ENCODE measurements around the gene UNC13C. TPM values are rescaled to one million over a fixed set of nuclear protein-coding genes. Genes with fewer than 3 reads are reported as not detected.

UNC13C gene
- polyA plus RNA-seq, 1 of the 3 experiments (the other 2 are of a cell fraction) = not detected

- CTCF ChIA-PET = interaction anchor here (1.2 kb wide), 1 partner anchor 14 kb away, joined by 7 read pairs; no protein-coding TSS in a partner anchor
- H3K27ac ChIP-seq (ENCODE audit: low read depth in 2 of 2, low read length in 1 of 2) = no peak overlapping the region
- DNase-seq = no peak
- H3K4me1 ChIP-seq (ENCODE audit: control insufficient read depth in 1 of 2, insufficient read depth in 2 of 2, low read depth in 1 of 2, low read length in 1 of 2) = no peaks in the 10 kb centered on the region
- H3F3A ChIP-seq (replicated peaks; ENCODE audit: insufficient read depth) = no peaks in the 10 kb centered on the region
- no peaks in the 10 kb centered on the region for H3K79me2 ChIP-seq (ENCODE audit: insufficient read depth)
- TF ChIP-seq USF2 (IDR thresholded peaks at IDR 0.05; ENCODE audit: borderline replicate concordance, low read depth, low read length) (no peak), RFX5 (IDR thresholded peaks at IDR 0.05; ENCODE audit: low read length) (no peak), POLR2AphosphoS5 (IDR thresholded peaks at IDR 0.05; ENCODE audit: low read depth, low read length) (no peak), SIN3A (IDR thresholded peaks at IDR 0.05; ENCODE audit: borderline replicate concordance, low read depth, low read length) (no peak), GATA2 (CRISPR knock-in tag; IDR thresholded peaks at IDR 0.05) (no peak), MEF2A (IDR thresholded peaks at IDR 0.05; ENCODE audit: borderline replicate concordance, low read depth) (no peak)
- H3K9me3 ChIP-seq = no peaks in the 10 kb centered on the region
- no peak overlapping the region for H3K4me2 ChIP-seq
- H3K9ac ChIP-seq = no peak overlapping the region
- no peak overlapping the region for H2AFZ ChIP-seq (ENCODE audit: low read depth)
- H3K4me3 ChIP-seq (ENCODE audit: low read depth in 2 of 2, low read length in 1 of 2) = no peak overlapping the region
- H3K27me3 ChIP-seq (ENCODE audit: insufficient read depth) = no peaks in the 10 kb centered on the region
- H3K36me3 ChIP-seq (replicated peaks in 1 of 2; ENCODE audit: control insufficient read depth in 1 of 2, insufficient read depth in 2 of 2, low read length in 1 of 2) = no peaks in the 10 kb centered on the region
- no peaks in the 10 kb centered on the region for H3K9me2 ChIP-seq
- POLR2A ChIA-PET = no interaction called here
- no peaks in the 10 kb centered on the region for H4K20me1 ChIP-seq (ENCODE audit: insufficient read depth)
Observed at GRCh38 chr15:54097019-54097418, 118.8 kb downstream of the UNC13C start.

DNA sequence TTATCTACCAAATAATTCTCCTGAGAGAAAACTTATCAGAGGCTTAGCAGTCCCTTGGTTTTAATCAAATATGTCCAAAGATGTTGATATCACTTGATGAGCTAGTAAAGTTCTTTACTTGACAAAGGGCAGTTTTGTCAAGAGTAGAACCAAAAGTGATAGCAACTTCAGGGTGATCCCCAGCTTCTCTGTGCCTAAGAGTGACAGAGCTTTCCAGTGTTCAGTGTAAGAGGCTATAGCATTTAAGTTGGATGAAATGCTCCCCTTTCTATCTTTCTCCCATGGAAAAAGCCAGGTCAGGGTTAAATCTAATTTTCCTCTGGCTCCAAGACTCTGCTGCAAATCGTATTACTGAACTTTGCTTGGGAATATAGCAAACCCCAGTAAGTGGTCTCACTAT is 120.8 kb downstream of the UNC13C start:
- H3K4me1 ChIP-seq (ENCODE audit: control insufficient read depth in 1 of 2, insufficient read depth in 2 of 2, low read depth in 1 of 2, low read length in 1 of 2) = no peaks in the 10 kb centered on the region
- no peaks in the 10 kb centered on the region for H4K20me1 ChIP-seq (ENCODE audit: insufficient read depth)
- H3K27me3 ChIP-seq (ENCODE audit: insufficient read depth) = no peaks in the 10 kb centered on the region
- no peaks in the 10 kb centered on the region for H3K9me3 ChIP-seq
- no peaks in the 10 kb centered on the region for H3K79me2 ChIP-seq (ENCODE audit: insufficient read depth)
- H2AFZ ChIP-seq (ENCODE audit: low read depth) = no peak overlapping the region
- POLR2A ChIA-PET = no interaction called here
- no peaks in the 10 kb centered on the region for H3F3A ChIP-seq (replicated peaks; ENCODE audit: insufficient read depth)
- H3K4me2 ChIP-seq = no peak overlapping the region
- no peak overlapping the region for H3K9ac ChIP-seq
- CTCF ChIA-PET = no interaction called here
- H3K36me3 ChIP-seq (replicated peaks in 1 of 2; ENCODE audit: control insufficient read depth in 1 of 2, insufficient read depth in 2 of 2, low read length in 1 of 2) = no peaks in the 10 kb centered on the region
- no peak for DNase-seq
- H3K9me2 ChIP-seq = no peaks in the 10 kb centered on the region
- no peak overlapping the region for H3K4me3 ChIP-seq (ENCODE audit: low read depth in 2 of 2, low read length in 1 of 2)
- H3K27ac ChIP-seq (ENCODE audit: low read depth in 2 of 2, low read length in 1 of 2) = no peak overlapping the region
- 0% methylated on average over 1 of the region's 1 CpG for WGBS (ENCODE audit: low lambda C conversion rate)
- TF ChIP-seq RCOR1 (IDR thresholded peaks at IDR 0.05; ENCODE audit: low read length) (no peak), JUND (IDR thresholded peaks at IDR 0.05) (no peak), YY1 (IDR thresholded peaks at IDR 0.05; ENCODE audit: low read depth) (no peak), NFIC (IDR thresholded peaks at IDR 0.05; ENCODE audit: borderline replicate concordance) (no peak)
- TF ChIP-seq, protein P1, sequence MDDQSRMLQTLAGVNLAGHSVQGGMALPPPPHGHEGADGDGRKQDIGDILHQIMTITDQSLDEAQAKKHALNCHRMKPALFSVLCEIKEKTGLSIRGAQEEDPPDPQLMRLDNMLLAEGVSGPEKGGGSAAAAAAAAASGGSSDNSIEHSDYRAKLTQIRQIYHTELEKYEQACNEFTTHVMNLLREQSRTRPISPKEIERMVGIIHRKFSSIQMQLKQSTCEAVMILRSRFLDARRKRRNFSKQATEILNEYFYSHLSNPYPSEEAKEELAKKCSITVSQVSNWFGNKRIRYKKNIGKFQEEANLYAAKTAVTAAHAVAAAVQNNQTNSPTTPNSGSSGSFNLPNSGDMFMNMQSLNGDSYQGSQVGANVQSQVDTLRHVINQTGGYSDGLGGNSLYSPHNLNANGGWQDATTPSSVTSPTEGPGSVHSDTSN (IDR thresholded peaks at IDR 0.05) = no peak

DNA sequence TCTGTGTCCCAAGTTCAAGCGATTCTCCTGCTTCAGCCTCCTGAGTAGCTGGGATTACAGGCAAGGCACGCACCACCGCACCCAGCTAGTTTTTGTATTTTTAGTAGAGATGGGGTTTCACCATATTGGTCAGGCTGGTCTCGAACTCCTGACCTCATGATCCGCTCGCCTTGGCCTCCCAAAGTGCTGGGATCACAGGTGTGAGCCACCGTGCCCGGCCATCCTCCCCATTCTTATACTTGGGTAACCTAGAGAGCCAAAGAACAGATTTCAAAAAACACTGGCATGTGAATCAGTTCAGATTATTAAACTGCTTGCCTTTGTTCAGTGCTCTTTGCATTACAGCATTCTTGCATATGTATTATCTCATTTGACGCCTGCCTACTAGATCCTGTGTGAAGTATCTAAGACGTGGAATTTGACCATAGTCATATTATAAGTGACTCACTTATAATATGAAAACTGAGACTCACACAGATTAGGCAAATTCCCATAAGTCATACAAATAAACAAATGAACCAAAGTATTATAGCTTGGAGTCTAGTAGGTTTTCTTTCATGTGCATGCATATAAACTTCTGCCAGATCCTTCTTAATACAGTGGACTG is 123.5 kb downstream of the UNC13C start:
- Histone ChIP-seq H3K27me3 (ENCODE audit: insufficient read depth) (no peaks in the 10 kb centered on the region), H3F3A (replicated peaks; ENCODE audit: insufficient read depth) (no peaks in the 10 kb centered on the region), H3K4me1 (ENCODE audit: control insufficient read depth in 1 of 2, insufficient read depth in 2 of 2, low read depth in 1 of 2, low read length in 1 of 2) (no peaks in the 10 kb centered on the region), H3K79me2 (ENCODE audit: insufficient read depth) (no peaks in the 10 kb centered on the region), H3K9ac (no peak overlapping the region), H3K36me3 (replicated peaks in 1 of 2; ENCODE audit: control insufficient read depth in 1 of 2, insufficient read depth in 2 of 2, low read length in 1 of 2) (no peaks in the 10 kb centered on the region), H2AFZ (ENCODE audit: low read depth) (no peak overlapping the region), H3K27ac (ENCODE audit: low read depth in 2 of 2, low read length in 1 of 2) (no peak overlapping the region), H4K20me1 (ENCODE audit: insufficient read depth) (no peaks in the 10 kb centered on the region), H3K4me3 (ENCODE audit: low read depth in 2 of 2, low read length in 1 of 2) (no peak overlapping the region), H3K9me2 (no peaks in the 10 kb centered on the region), H3K9me3 (no peaks in the 10 kb centered on the region), H3K4me2 (no peak overlapping the region)
- 2% methylated on average over 10 of the region's 10 CpGs for WGBS (ENCODE audit: low lambda C conversion rate)
- DNase-seq = no peak
- POLR2A ChIA-PET = no interaction called here
- CTCF ChIA-PET = no interaction called here
- TF ChIP-seq CHD2 (IDR thresholded peaks at IDR 0.05; ENCODE audit: low read length, partially characterized antibody) (no peak), POLR2AphosphoS5 (IDR thresholded peaks at IDR 0.05; ENCODE audit: low read depth, low read length) (no peak), NRF1 (IDR thresholded peaks at IDR 0.05; ENCODE audit: low read depth, low read length) (no peak), SMC3 (IDR thresholded peaks at IDR 0.05; ENCODE audit: low read depth, low read length) (no peak), MAX (IDR thresholded peaks at IDR 0.05; ENCODE audit: low read depth) (no peak), EZH2phosphoT487 (IDR thresholded peaks at IDR 0.05; ENCODE audit: borderline replicate concordance, low read depth) (no peak), MXI1 (IDR thresholded peaks at IDR 0.05; ENCODE audit: low read depth, low read length) (no peak), USF2 (IDR thresholded peaks at IDR 0.05; ENCODE audit: borderline replicate concordance, low read depth, low read length) (no peak), TEAD4 (IDR thresholded peaks at IDR 0.05; ENCODE audit: borderline replicate concordance, insufficient read depth) (no peak), RCOR1 (IDR thresholded peaks at IDR 0.05; ENCODE audit: low read length) (no peak), SIN3A (IDR thresholded peaks at IDR 0.05; ENCODE audit: borderline replicate concordance, low read depth, low read length) (no peak)
